Measurements from ENCODE around the gene NOC2L.

NOC2L gene

DNA sequence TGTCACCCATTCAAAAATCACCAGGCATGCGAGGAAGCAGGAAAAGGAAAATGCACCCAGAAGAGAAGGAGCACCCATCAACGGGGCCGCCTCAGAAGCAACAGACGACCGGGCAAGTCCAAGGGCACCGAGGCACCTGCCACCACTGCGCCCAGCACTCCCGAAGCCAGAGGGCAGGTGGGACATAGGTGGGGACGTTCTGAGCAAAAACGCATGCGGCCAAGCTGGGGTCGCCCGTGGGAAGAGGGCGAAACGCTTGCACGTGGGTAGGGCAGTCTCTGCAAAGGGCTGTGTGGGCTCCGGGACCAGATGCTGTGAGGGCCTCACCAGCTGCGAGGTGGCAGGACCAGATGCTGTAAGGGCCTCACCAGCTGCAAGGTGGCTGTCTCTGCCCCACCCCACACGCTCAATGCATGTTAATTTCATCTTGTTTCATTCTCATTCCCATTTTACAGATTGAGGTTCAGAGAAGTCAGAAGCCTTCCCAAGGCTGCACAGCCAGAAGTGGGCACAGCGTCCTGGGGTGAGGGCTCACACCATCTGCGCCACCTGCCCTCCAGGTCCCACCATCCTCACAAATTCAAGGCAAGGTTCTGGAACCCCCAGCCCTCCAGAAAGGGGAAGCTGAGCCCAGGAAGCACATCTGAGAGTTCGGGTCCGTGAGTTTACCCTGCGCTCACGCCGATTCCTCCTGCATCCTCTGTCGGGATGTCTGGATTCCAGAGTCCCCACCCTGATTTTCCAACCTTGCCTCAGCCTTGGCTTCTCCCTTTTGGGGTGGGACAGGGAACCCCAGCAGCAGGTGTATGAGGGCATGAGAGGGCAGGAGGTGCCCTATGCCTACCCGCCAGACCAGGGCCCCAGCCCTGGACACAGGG is 43.5 kb downstream of the NOC2L start:
- DNase-seq (ENCODE audit: low read depth), result no peak

- no peak for DNase-seq (ENCODE audit: low read depth)
Measured at GRCh38 chr1:914891-915280, 44.2 kb downstream of the NOC2L start.

GRCh38 chr1:914131-914890 is 44.7 kb downstream of the NOC2L start:
- DNase-seq (ENCODE audit: low read depth), result no peak

GRCh38 chr1:913491-914130 is 45.4 kb downstream of the NOC2L start:
- DNase-seq (ENCODE audit: low read depth), result no peak

- DNase-seq (ENCODE audit: low read depth), result no peak
Measured at GRCh38 chr1:912740-913301, 46.2 kb downstream of the NOC2L start.

DNA sequence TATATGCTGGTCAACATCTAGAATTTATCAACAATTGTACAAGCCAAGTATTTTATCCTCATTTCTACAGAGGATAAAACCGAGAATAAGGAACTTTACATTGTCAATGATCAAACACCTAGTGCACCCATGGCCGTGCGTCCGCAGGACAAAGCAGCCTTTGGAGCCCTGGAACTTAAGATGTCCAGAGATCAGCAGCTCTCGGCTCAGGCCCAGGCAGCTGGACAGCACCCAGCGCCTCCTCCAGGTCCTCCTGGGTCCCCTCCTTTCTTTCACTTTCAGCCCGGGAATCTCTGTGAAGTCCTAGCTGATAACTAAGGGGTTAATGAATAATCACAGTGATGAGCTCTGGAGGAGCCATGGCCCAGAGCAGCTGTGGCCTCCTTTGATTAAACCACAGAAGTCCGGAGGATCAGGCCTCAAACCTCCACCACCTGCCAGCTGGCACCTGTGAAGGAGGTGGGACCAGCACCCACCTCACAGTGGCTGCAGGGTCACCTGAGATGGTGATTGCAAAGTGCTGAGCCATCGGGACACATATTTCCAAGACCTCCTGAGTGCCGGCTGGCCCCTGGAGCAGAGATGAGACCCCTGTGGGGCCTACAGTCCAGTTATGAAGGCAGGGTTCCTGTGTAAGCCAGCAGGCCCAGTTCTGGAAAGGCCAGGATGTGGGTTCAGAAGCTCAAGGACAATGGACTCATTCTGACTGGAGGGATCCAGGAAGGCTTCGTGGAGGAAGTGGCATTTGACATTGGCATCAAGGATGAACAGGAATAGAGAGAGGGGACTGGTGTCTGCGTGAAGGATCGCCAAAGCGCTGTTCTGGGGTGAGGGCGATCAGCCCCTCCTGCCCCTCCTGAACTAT is 46.9 kb downstream of the NOC2L start:
- no peak for DNase-seq (ENCODE audit: low read depth)

GRCh38 chr1:910881-911721 is 48.0 kb downstream of the NOC2L start:
- no peak for DNase-seq (ENCODE audit: low read depth)

DNA sequence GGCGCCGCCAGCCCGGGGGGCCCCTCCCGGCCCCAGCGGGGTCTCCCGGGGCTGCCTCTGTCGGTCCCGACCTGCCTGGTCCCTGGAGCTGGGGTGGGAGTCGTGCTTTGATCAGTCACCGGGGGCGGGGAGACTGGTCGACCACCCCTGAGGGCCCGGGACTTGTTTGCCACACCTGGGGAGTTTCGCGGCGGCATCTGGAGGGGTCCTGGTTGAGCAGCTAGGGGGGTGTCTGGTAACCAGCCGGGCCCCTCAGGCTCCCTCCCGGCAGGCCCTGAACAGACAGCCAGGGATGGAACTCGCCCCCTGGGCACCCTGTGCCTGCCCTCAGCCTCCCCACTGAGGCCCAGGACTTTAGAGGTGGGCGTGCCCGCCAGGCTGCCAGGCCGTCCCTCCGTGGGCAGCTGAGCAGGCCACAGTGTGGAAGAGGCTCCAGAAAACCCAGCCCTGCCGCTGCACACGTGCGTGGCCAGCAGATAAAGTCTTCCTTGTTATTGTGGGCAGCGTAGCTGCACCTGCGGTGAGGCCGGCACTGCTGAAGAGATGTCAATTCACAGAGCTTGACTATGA is 48.7 kb downstream of the NOC2L start:
- DNase-seq (ENCODE audit: low read depth), result no peak

DNA sequence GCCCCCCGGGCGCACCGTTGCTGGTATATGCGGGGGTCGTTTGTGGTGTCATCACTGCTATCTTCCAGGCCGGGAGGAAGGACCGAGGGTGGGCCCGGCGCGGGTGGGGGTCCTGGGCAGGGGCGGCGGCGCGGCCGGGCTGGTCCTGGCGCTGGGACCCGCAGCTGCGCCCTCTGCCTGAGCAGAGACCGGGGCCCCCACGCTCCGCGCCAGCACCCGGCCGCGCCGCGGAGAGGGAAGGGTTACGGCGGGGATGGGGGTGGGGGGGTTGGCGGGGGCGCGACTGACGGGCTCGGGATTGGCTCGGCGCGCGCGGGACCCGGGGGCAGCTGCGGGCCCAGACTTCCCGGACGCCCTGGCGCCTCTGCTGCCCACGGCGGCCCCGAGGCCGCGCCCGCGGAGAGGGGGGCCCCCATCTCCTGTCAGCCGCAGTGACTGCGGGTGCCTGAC is 49.2 kb downstream of the NOC2L start:
- DNase-seq (ENCODE audit: low read depth), result no peak

GRCh38 chr1:908661-909060 is 50.4 kb downstream of the NOC2L start:
- DNase-seq (ENCODE audit: low read depth), result no peak

- no peak for DNase-seq (ENCODE audit: low read depth)
Measured at GRCh38 chr1:907611-908451, 51.2 kb downstream of the NOC2L start.

GRCh38 chr1:906600-907420 is 52.2 kb downstream of the NOC2L start:
- no peak for DNase-seq (ENCODE audit: low read depth)

GRCh38 chr1:905811-906599 is 53.1 kb downstream of the NOC2L start:
- DNase-seq (ENCODE audit: low read depth), result no peak

DNA sequence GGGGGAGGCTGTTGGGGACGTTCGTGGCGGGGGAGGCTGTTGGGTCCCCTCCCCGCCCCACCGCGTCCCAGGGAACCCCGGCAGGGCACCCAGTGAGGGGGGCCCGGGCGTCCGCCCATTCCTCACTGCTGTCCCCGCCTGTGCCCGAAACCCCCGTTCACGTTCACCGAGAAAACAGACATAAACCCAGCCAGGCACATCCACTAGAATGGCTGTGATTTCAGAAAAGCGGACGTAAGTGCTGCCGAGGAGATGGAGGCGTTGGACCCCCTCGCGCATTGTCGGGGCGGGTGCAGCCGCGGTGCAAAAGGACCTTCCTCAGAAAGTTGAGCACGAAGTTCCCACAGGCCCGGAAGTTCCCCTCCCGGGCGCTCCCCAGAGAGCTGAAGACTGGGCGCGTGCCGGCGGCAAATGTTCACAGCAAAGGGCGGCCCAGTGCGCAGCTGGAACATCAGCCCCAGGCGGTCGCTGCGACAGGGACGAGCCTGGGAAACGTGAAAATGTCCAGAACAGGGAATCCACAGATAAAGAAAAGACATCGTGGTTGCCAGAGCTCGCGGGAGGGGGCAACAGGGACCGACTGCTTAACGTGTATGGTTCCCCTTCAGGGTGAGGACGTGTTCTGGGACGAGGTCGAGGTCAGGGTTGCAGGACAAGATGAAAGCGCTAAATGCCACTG is 53.8 kb downstream of the NOC2L start:
- DNase-seq (ENCODE audit: low read depth), result no peak

DNA sequence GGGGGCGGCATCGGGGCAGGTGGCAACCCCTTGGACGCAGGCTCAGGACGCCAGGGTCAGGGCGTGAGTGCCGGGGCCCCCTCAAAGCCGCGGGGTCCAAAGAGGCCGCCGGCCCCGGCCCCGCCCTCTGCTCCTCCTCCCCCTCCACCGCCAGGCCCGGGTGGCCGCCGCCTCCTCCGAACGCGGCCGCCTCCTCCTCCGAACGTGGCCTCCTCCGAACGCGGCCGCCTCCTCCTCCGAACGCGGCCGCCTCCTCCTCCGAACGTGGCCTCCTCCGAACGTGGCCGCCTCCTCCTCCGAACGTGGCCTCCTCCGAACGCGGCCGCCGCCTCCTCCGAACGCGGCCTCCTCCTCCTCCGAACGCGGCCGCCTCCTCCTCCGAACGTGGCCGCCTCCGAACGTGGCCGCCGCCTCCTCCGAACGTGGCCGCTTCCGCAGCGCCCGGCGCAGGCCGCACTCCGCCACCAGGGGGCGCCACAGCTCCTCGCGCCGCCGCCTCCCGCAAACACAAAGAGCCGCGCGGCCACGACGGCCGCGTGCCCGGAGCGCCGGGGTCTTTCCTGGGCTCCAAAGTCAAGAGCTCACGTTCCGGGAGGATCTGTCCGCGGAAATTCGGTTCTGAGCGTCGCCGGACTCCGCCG is 54.6 kb downstream of the NOC2L start:
- DNase-seq (ENCODE audit: low read depth), result peak; percentile 66

GRCh38 chr1:903721-904271 is 55.3 kb downstream of the NOC2L start:
- DNase-seq (ENCODE audit: low read depth), result no peak

All from stimulated activated CD8-positive, alpha-beta memory T cell treated with anti-CD3 and anti-CD28 coated beads, Interleukin-15, amount 100 ng/mL, for 1 hour (primary cell).